ENCODE measurements around the gene ADAT3.

The ADAT3 gene

GRCh38 chr19:1962674-1963073 lies 57.5 kb downstream of the ADAT3 start:
- no peak for DNase-seq (ENCODE audit: extremely low spot score)
- ChIA-PET CTCF (no interaction called here), POLR2A (interaction anchor here (1.1 kb wide), 1 partner anchor 9 kb away, joined by 5 read pairs; no protein-coding TSS in a partner anchor)
- TF ChIP-seq SUZ12 (IDR thresholded peaks at IDR 0.05): no peak

Data from HEK293T (cell line).